ENCODE data around the gene PBX4. TPM values are rescaled to one million over a fixed set of nuclear protein-coding genes. Genes with fewer than 3 reads are reported as not detected.

Gene PBX4
- total and polyA plus RNA-seq, 10 of the 15 experiments (the other 5 are each of a cell fraction or from before 2014, with no cell fraction given): 0.18 to 17.3 (median 4.2) TPM

DNA sequence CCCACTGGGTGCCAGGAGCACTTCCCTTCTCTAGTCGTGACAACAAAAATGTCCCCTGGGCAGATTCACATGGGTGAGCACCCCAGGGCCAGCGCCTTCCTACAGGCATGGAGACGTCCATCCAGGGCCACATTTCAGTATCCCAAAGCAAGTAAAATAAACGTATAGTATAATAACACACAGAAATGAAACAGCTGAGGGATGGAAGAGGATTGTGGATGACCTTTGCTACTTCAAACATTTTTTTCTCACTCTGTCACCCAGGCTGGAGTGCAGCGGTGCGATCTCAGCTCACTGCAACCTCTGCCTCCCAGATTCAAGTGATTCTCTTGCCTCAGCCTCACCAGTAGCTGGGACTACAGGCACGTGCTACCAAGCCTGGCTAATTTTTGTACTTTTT lies 52.2 kb downstream of the PBX4 start:
- POLR2A ChIA-PET: no interaction called here
- no TSS peak for BruUV-seq (replicated peaks)
- WGBS (ENCODE audit: insufficient coverage, insufficient replicate concordance, low lambda C conversion rate, missing lambda C conversion rate): 55% methylated on average over 7 of the region's 7 CpGs
- SMC1A ChIA-PET (ENCODE audit: uncharacterized antibody, unreplicated experiment): interaction anchor here (1.8 kb wide), 1 partner anchor 9 kb away, joined by 6 read pairs; no protein-coding TSS in a partner anchor
- Histone ChIP-seq H4K20me1 (ENCODE audit: control insufficient read depth, insufficient read depth) (no peaks in the 10 kb centered on the region), H3K9ac (ENCODE audit: control insufficient read depth, insufficient read depth, low read length) (no peak overlapping the region), H3K79me2 (ENCODE audit: control insufficient read depth, insufficient read depth, low read length) (no peaks in the 10 kb centered on the region), H3K4me1 (ENCODE audit: control insufficient read depth, insufficient read depth, low read length) (no peaks in the 10 kb centered on the region), H3K27ac (ENCODE audit: control insufficient read depth, insufficient read depth) (no peak overlapping the region), H3K9me3 (replicated peaks; ENCODE audit: control insufficient read depth, insufficient read depth, low read length) (no peaks in the 10 kb centered on the region; the same call in 2 of the 3 replicates), H2AFZ (ENCODE audit: control insufficient read depth, low read depth, low read length) (no peak overlapping the region), H3K4me3 (no peak overlapping the region), H3K36me3 (ENCODE audit: control insufficient read depth in 2 of 2, insufficient read depth in 2 of 2, low read length in 1 of 2) (peaks cover 4 to 13% of the 10 kb centered on the region in 2 experiments; a peak in 3 of 4 replicates), H3K4me2 (ENCODE audit: control insufficient read depth, insufficient read depth) (no peak overlapping the region), H3K27me3 (replicated peaks in 1 of 2; ENCODE audit: control insufficient read depth in 2 of 2, insufficient read depth in 2 of 2, low read length in 1 of 2) (no peaks in the 10 kb centered on the region)
- CTCF ChIA-PET: interaction anchor here (0.6 kb wide), 1 partner anchor 10 kb away, joined by 3 read pairs; no protein-coding TSS in a partner anchor
- no peak for DNase-seq (ENCODE audit: low read depth, low spot score)
- ATAC-seq: no peak
- intact Hi-C loops (cut with micrococcal nuclease; ENCODE audit: unreplicated experiment): no loop called here
- RAD21 ChIA-PET (ENCODE audit: unreplicated experiment): no interaction called here
- FAIRE-seq: no peak
- in situ Hi-C loops (cut with MboI): no loop called here
- TF ChIP-seq, protein P1, sequence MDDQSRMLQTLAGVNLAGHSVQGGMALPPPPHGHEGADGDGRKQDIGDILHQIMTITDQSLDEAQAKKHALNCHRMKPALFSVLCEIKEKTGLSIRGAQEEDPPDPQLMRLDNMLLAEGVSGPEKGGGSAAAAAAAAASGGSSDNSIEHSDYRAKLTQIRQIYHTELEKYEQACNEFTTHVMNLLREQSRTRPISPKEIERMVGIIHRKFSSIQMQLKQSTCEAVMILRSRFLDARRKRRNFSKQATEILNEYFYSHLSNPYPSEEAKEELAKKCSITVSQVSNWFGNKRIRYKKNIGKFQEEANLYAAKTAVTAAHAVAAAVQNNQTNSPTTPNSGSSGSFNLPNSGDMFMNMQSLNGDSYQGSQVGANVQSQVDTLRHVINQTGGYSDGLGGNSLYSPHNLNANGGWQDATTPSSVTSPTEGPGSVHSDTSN (IDR thresholded peaks at IDR 0.05; ENCODE audit: insufficient replicate concordance, low read depth, low read length): no peak
- TF ChIP-seq ZBED1 (IDR thresholded peaks at IDR 0.05; ENCODE audit: borderline replicate concordance) (no peak), BMI1 (IDR thresholded peaks at IDR 0.05; ENCODE audit: borderline replicate concordance) (no peak), MYC (IDR thresholded peaks at IDR 0.05; ENCODE audit: insufficient read depth, insufficient read length, insufficient replicate concordance, low read length, severe bottlenecking) (no peak), SP1 (IDR thresholded peaks at IDR 0.05; ENCODE audit: low read depth, low read length) (no peak), POLR2AphosphoS2 (IDR thresholded peaks at IDR 0.05; ENCODE audit: low read depth, low read length) (no peak), SIX5 (IDR thresholded peaks at IDR 0.05; ENCODE audit: low read depth, low read length, severe bottlenecking) (no peak), HCFC1 (IDR thresholded peaks at IDR 0.05; ENCODE audit: low read length) (no peak), CHD2 (IDR thresholded peaks at IDR 0.05; ENCODE audit: borderline replicate concordance, low read depth, low read length) (no peak), JUNB (IDR thresholded peaks at IDR 0.05) (no peak), SMAD5 (IDR thresholded peaks at IDR 0.05; ENCODE audit: low read depth) (no peak)
- TF ChIP-seq, protein P2, sequence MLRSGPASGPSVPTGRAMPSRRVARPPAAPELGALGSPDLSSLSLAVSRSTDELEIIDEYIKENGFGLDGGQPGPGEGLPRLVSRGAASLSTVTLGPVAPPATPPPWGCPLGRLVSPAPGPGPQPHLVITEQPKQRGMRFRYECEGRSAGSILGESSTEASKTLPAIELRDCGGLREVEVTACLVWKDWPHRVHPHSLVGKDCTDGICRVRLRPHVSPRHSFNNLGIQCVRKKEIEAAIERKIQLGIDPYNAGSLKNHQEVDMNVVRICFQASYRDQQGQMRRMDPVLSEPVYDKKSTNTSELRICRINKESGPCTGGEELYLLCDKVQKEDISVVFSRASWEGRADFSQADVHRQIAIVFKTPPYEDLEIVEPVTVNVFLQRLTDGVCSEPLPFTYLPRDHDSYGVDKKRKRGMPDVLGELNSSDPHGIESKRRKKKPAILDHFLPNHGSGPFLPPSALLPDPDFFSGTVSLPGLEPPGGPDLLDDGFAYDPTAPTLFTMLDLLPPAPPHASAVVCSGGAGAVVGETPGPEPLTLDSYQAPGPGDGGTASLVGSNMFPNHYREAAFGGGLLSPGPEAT (IDR thresholded peaks at IDR 0.05; ENCODE audit: low read depth): no peak
- TF ChIP-seq, protein P3, sequence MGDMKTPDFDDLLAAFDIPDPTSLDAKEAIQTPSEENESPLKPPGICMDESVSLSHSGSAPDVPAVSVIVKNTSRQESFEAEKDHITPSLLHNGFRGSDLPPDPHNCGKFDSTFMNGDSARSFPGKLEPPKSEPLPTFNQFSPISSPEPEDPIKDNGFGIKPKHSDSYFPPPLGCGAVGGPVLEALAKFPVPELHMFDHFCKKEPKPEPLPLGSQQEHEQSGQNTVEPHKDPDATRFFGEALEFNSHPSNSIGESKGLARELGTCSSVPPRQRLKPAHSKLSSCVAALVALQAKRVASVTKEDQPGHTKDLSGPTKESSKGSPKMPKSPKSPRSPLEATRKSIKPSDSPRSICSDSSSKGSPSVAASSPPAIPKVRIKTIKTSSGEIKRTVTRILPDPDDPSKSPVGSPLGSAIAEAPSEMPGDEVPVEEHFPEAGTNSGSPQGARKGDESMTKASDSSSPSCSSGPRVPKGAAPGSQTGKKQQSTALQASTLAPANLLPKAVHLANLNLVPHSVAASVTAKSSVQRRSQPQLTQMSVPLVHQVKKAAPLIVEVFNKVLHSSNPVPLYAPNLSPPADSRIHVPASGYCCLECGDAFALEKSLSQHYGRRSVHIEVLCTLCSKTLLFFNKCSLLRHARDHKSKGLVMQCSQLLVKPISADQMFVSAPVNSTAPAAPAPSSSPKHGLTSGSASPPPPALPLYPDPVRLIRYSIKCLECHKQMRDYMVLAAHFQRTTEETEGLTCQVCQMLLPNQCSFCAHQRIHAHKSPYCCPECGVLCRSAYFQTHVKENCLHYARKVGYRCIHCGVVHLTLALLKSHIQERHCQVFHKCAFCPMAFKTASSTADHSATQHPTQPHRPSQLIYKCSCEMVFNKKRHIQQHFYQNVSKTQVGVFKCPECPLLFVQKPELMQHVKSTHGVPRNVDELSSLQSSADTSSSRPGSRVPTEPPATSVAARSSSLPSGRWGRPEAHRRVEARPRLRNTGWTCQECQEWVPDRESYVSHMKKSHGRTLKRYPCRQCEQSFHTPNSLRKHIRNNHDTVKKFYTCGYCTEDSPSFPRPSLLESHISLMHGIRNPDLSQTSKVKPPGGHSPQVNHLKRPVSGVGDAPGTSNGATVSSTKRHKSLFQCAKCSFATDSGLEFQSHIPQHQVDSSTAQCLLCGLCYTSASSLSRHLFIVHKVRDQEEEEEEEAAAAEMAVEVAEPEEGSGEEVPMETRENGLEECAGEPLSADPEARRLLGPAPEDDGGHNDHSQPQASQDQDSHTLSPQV (IDR thresholded peaks at IDR 0.05): no peak
- TF ChIP-seq, protein P4, sequence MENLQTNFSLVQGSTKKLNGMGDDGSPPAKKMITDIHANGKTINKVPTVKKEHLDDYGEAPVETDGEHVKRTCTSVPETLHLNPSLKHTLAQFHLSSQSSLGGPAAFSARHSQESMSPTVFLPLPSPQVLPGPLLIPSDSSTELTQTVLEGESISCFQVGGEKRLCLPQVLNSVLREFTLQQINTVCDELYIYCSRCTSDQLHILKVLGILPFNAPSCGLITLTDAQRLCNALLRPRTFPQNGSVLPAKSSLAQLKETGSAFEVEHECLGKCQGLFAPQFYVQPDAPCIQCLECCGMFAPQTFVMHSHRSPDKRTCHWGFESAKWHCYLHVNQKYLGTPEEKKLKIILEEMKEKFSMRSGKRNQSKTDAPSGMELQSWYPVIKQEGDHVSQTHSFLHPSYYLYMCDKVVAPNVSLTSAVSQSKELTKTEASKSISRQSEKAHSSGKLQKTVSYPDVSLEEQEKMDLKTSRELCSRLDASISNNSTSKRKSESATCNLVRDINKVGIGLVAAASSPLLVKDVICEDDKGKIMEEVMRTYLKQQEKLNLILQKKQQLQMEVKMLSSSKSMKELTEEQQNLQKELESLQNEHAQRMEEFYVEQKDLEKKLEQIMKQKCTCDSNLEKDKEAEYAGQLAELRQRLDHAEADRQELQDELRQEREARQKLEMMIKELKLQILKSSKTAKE (IDR thresholded peaks at IDR 0.05; ENCODE audit: low read depth, poor library complexity, severe bottlenecking): no peak
- TF ChIP-seq, protein P5, sequence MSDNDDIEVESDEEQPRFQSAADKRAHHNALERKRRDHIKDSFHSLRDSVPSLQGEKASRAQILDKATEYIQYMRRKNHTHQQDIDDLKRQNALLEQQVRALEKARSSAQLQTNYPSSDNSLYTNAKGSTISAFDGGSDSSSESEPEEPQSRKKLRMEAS (IDR thresholded peaks at IDR 0.05; ENCODE audit: low read depth, low read length): no peak
